ENCODE results near the gene ARMC9.
"Not testable (repeated sequence)": the region's sequence is repeated elsewhere in the genome, so short reads cannot be mapped to it uniquely, and the experiment has no call there.

Gene ARMC9

DNA sequence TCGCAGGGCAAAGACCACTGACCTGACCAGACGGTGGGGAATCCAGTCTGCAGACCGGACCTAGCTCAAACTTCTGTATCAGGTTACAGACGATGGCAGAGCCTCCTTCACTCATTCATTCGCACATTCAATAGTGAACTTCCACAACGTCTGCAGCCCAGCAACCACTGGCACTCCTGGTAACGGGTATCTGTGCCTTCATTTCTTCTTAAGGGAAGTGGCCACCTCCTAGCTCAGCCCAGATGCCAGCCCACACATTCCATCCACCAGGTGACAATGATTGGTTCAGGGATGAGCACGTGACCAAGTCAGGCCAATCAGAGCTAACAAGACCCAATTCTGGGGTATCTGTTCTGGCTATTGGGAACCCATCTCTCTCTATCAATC lies 15.9 kb upstream of the ARMC9 start:
- DNase-seq, result no peak

- DNase-seq, result no peak
These were observed 14.6 kb upstream of the ARMC9 start for GRCh38 chr2:231183851-231184250.

GRCh38 chr2:231184319-231184718 lies 14.1 kb upstream of the ARMC9 start:
- no peak for DNase-seq

GRCh38 chr2:231185050-231185725 lies 13.2 kb upstream of the ARMC9 start:
- DNase-seq, result no peak

GRCh38 chr2:231185886-231186285 lies 12.5 kb upstream of the ARMC9 start:
- DNase-seq, result no peak

GRCh38 chr2:231186325-231186724 lies 12.1 kb upstream of the ARMC9 start:
- no peak for DNase-seq

GRCh38 chr2:231187736-231188505 lies 10.5 kb upstream of the ARMC9 start:
- DNase-seq, result no peak

- no peak for DNase-seq
These were observed 9.8 kb upstream of the ARMC9 start for GRCh38 chr2:231188506-231189170.

GRCh38 chr2:231189171-231189530 lies 9.3 kb upstream of the ARMC9 start:
- no peak for DNase-seq

- no peak for DNase-seq
These were observed 8.6 kb upstream of the ARMC9 start for GRCh38 chr2:231189571-231190495.

DNA sequence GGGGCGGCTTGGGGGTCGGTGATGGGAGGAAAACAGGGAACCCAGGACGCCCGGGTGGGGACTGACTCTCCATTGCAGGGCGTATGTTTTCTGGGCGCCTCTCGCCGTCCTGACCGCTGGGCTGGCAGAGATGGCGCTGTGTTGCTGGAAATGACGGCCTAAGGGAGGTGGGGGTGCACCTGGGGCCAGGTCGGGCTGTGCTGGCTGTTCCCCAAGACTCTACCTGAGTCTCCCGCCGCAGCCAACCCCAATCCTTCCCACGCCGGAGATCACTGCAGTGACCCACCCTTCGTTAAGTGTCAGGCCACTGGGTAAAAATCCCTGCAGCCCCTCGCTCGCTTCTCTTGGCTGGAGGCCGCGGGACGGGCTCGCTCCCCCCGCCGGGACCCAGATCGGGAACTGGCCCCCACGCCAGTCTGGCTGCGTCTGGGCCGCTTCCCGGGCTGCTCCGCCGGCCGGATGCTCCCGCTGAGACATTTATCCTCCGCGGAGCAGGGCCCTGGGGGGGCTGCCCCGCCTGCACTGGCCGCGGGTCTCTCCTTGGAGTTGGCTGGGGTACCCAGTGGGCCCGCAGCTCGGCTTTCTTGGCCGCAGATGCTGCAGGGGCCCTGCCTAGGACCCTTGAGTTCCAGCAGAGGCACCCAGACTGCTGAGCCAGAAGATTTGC lies 7.8 kb upstream of the ARMC9 start:
- no peak for DNase-seq

DNA sequence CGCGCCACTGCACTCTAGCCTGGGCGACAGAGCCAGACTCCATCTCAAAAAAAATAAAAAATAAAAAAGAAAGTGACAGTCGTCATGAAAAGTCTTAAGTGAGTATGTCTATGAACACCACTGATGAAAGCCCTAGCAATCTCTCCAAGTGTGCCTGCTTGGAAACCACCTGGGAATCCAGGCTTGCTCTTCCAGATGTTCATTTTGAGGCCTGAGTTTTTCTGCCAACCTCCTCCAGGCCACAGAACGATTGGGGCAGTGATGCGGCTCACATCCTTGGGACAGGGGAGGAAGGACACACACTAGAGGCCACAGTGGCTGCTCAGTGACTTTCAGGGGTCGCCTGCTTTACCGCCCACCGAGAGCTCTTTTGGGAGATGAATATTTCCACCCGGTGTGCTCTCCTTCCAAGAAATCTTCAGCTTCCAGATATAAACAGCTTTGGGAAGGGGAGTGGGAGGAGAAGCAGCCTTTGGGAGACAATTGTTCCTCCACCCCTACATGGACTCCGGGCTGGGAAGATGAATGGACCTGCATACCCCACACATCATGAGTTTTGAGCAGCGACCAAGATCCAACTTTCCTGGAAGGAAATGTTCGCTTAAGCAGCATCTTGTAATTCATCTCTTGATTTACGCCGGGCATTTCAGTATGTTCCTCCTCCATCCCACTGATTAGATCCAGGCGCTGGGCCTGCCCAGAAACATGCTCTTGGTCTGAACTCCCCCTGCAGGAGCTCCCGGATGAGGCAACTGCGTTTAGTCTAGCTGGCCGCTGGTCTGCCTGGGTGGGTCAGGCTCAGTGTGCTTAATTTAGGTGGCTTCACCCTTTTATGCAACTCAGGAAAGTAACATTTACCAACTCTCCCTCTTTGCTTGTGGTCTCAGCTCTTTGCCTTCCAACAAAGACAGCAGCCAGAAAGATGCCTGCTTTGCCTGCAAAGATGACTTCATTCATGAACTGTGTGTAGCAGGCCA lies 6.2 kb upstream of the ARMC9 start:
- peak; percentile 73 for DNase-seq

GRCh38 chr2:231193216-231193615 lies 5.2 kb upstream of the ARMC9 start:
- no peak for DNase-seq

DNA sequence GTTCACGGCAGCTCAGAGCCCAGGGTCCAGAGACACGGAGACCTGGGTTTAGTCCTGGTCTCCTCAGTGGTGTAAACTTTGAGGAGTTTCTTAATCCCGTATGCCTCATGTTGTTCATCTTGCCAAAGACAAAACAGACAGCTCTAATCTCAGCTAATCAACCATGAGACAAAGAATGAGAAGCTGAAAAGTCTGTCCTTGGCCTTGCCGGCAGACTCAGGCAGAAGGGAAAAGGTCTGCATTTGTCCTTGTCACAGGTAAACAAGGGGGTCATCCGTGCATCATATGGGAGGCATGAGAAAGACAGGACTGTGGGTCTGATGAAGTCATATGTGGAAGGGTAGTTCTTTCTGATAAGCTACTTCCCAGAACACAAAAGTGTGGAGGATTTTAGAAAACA lies 1.8 kb upstream of the ARMC9 start:
- DNase-seq, result no peak

DNA sequence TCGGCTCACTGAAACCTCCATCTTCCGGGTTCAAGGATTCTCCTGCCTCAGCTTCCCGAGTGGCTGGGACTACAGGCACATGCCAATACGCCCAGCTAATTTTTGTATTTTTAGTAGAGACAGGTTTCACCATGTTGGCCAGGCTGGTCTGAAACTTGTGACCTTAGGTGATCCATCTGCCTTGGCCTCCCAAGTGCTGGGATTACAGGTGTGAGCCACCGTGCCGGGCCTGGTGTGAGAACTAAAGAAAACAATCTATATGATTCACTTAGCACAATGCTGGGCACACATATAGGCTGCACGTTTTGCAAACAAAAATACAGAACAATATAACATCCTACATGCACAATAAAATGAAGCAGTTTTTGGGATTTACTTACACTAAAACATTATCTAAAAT lies 1.2 kb upstream of the ARMC9 start:
- DNase-seq, result not testable (repeated sequence)

DNA sequence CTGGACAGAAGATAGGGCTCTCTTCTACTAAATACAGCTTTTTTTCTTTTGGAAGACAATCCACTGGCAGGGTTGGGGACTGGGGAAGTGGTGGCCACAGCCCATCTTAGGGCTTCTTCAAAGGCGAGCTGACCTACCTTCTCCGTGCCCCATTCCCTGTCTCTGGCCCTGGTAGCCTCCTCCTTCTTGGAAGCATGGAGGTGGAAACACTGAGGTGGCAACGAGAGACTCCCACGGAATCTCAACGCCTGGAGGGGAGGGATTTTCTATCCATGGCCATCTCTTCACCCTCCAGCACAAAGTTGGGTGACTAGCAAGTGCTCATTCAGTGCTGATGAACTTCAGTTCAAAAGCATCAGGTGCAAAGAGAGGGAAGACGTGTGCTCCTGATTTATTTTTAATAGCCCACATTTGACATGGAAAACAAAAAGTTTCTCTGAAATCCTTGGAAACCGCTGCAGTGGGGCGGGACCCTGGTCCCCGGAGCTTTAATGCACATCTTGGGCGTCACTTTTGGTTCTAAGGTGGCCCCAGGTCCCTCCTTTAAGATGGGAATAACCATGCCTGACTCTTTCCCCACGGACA lies 633 bp upstream of the ARMC9 start:
- DNase-seq, result no peak

DNA sequence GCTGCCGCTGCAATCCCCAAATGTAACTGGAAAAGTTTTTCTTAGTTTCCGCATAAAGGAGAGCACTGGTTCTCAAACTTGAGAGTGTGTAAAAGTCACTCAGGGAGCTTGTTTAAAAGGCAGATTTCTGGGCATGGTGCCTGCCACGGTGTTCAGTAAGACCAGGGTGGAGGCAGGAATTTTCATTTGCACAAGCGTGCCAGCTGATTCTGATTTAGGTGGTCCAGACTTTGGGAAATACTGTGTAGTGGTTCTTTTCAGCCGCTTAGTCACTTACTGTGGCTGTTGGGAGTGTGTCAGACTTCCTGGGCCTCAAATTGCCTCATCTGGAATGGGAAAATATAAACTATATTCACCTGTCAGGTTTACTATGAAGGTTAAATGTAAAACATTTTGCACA lies 788 bp downstream of the ARMC9 start:
- DNase-seq, result no peak

- DNase-seq, result peak; percentile 75
These were observed 2.5 kb downstream of the ARMC9 start for GRCh38 chr2:231200805-231201474.

DNA sequence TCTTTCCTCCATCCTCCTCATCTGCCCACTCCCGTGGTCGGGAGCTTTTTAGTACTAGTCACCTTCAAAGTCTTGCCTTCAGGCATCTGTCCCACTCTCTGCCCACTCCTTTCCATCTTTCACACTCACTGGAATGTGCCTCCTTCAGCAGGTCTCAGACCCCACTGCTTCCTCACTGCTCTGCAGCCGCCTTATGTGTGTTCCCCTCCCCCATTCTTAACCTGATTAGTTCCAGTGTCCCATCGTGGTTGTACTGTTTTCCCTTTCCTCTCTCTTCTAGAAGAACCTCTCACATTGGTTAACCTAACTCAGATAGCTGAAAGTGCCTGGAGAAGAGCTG lies 3.0 kb downstream of the ARMC9 start:
- DNase-seq, result no peak

- DNase-seq, result no peak
These were observed 4.7 kb downstream of the ARMC9 start for GRCh38 chr2:231203087-231203486.

All from amniotic stem cell (primary cell).